EL (cell line): Measurements from ENCODE around the gene AP4S1.

Experiments used
- DNase-seq: peaks from one replicate; pipeline ENCODE4 v3.0.0-alpha.2; 2016

AP4S1 gene

DNA sequence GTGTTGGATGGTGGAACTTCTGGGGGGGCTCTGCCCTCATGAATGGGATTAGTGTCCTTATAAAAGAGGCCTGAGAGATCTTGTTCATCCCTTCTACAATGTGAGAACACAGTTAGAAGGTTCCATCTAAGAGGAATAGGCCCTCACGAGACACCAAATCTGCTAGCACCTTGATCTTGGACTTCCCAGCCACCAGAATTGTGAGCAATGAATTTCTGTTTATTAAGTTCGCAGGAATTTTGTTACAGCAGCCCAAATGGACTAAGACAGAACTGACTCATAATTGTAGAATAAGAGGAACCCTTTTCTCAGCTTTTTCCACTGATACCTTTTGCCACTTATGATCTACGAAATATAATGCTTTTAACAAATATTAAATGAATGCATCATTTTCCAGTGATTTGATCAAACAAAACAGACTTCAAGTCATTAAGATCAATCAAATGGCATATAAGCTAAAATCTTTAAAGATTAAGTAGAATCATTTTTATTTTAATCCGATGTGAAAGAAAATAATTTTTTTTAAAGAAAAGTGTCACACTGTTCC lies 113.9 kb downstream of the AP4S1 start:
- DNase-seq = no peak

DNA sequence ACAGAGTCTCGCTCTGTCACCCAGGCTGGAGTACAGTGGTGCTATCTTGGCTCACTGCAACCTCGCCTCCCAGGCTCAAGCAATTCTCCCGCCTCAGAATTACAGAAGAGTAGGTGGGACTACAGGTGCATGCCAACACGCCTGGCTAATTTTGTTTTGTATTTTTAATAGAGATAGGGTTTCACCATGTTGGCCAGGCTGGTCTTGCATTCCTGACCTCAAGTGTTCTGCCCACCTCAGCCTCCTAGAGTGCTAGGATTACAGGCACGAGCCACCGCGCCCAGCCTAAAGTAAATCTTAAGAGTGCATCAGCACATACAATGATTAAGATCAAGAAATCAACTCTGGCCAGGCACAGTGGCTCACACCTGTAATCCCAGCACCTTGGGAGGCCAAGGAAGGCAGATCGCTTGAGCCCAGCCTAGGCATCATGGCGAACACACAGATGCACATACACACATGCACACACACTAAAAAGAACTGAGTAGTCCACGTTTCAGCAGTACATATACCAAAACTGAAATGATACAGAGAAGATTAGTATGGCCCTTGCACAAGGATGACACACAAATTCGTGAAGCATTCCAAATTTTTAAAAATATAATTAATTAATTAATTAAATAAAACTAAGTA lies 117.1 kb downstream of the AP4S1 start:
- DNase-seq = no peak
